ENCODE results near the gene NKD1.

DNA sequence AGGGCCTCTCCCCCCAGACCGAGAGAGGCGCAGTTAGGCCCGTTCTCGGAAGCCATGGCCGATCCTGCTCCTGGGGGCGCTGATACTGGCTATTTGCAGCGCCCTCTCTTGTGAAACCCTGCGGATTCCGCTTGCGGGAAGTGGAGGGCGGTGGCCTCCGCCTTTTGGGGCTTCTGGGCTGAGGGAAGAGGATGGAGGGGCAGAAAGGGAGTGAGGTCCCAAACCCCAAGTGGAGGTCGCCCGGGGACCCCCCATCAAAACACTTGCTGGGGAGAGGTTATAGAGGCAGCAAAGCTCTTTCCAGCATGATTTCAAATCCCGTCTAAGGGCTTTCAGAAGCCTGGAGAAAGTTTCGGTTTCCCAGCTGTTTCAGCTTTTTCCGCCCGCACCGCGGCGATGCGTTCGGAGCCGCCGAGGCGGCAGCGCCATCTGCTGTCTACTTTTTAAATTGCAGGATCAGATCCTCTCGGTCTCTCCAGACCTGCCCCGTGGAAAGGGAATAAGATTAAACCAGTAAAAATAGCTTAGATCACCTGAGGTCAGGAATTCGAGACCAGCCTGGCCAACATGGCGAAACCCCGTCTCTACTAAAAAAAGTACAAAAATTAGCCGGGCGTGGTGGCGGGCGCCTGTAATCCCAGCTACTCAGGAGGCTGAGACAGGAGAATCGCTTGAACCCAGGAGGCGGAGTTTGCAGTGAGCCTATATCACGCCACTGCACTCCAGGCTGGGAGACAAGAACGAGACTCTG, 117.1 kb downstream of the NKD1 start:
- TF ChIP-seq, protein P1, sequence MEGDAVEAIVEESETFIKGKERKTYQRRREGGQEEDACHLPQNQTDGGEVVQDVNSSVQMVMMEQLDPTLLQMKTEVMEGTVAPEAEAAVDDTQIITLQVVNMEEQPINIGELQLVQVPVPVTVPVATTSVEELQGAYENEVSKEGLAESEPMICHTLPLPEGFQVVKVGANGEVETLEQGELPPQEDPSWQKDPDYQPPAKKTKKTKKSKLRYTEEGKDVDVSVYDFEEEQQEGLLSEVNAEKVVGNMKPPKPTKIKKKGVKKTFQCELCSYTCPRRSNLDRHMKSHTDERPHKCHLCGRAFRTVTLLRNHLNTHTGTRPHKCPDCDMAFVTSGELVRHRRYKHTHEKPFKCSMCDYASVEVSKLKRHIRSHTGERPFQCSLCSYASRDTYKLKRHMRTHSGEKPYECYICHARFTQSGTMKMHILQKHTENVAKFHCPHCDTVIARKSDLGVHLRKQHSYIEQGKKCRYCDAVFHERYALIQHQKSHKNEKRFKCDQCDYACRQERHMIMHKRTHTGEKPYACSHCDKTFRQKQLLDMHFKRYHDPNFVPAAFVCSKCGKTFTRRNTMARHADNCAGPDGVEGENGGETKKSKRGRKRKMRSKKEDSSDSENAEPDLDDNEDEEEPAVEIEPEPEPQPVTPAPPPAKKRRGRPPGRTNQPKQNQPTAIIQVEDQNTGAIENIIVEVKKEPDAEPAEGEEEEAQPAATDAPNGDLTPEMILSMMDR (IDR thresholded peaks at IDR 0.05), result peak; percentile 60 to 82 (median 63)
- no peak for TF ChIP-seq POLR2A (IDR thresholded peaks at IDR 0.05)
